HG03354 (cell line): ENCODE measurements around the gene GABBR1.

Experiments
- ATAC-seq: cut with Tn5 transposase; IDR thresholded peaks from one replicate; pipeline ENCODE4 v1.9.1; 2021; ENCODE audit warnings: mild to moderate bottlenecking; ENCODE audit not compliant: unreplicated experiment, poor library complexity, severe bottlenecking

Gene GABBR1

GRCh38 chr6:29626948-29627754 is 5.8 kb downstream of the GABBR1 start:
- no peak for ATAC-seq

GRCh38 chr6:29625337-29625930 is 7.5 kb downstream of the GABBR1 start:
- ATAC-seq: no peak

- ATAC-seq: no peak
These were observed 8.4 kb downstream of the GABBR1 start for GRCh38 chr6:29624520-29624961.

- no peak for ATAC-seq
These were observed 12.4 kb downstream of the GABBR1 start for GRCh38 chr6:29620630-29621029.

- no peak for ATAC-seq
These were observed 13.3 kb downstream of the GABBR1 start for GRCh38 chr6:29619578-29620160.

GRCh38 chr6:29617782-29618554 is 15.0 kb downstream of the GABBR1 start:
- no peak for ATAC-seq

- no peak for ATAC-seq
These were observed 21.6 kb downstream of the GABBR1 start for GRCh38 chr6:29611426-29611825.

GRCh38 chr6:29610540-29610939 is 22.4 kb downstream of the GABBR1 start:
- ATAC-seq: no peak

GRCh38 chr6:29608131-29608530 is 24.9 kb downstream of the GABBR1 start:
- no peak for ATAC-seq

GRCh38 chr6:29603930-29604329 is 29.1 kb downstream of the GABBR1 start:
- ATAC-seq: no peak

GRCh38 chr6:29603456-29603855 is 29.5 kb downstream of the GABBR1 start:
- ATAC-seq: no peak

GRCh38 chr6:29602564-29603361 is 30.2 kb downstream of the GABBR1 start:
- ATAC-seq: no peak

- no peak for ATAC-seq
These were observed 34.7 kb downstream of the GABBR1 start for GRCh38 chr6:29598172-29598747.

- ATAC-seq: no peak
These were observed 35.8 kb downstream of the GABBR1 start for GRCh38 chr6:29597184-29597583.

GRCh38 chr6:29596381-29596900 is 36.5 kb downstream of the GABBR1 start:
- ATAC-seq: no peak

GRCh38 chr6:29593199-29593855 is 39.7 kb downstream of the GABBR1 start:
- ATAC-seq: no peak

GRCh38 chr6:29591677-29592076 is 41.3 kb downstream of the GABBR1 start:
- no peak for ATAC-seq

- no peak for ATAC-seq
These were observed 42.7 kb downstream of the GABBR1 start for GRCh38 chr6:29590218-29590808.
